CD14-positive monocyte (primary cell): Measurements from ENCODE around the gene SLC38A10. TPM values are rescaled to one million over a fixed set of nuclear protein-coding genes. Genes with fewer than 3 reads are reported as not detected.

Source experiments
- DNase-seq, 3 donors: peaks; one replicate each; pipeline ENCODE4 v3.0.0-alpha.2; 2011 to 2022
- H2AFZ ChIP-seq: 2 replicates; pipeline ENCODE4 v1.6.0; 2012; ENCODE audit warnings: mild to moderate bottlenecking, low read depth, low read length, inconsistent platforms; ENCODE audit not compliant: insufficient read depth, poor library complexity, severe bottlenecking
- H3K27ac ChIP-seq, 2 donors: 1 replicate in 1 of 2; 2 replicates in 1 of 2; pipeline ENCODE4 v1.5.1; 2012 to 2013; ENCODE audit warnings: low read length in 2 of 2, control low read depth in 1 of 2, inconsistent platforms in 1 of 2, low read depth in 1 of 2, mild to moderate bottlenecking in 1 of 2
- H3K27me3 ChIP-seq, 2 donors: one replicate each; pipeline versions ENCODE4 v1.6.0 to v1.6.1; 2011 to 2013; ENCODE audit warnings: low read length in 2 of 2; ENCODE audit not compliant: control insufficient read depth in 2 of 2, insufficient read depth in 2 of 2
- H3K36me3 ChIP-seq, 2 donors: replicated peaks in 1 of 2; 1 replicate in 1 of 2; 2 replicates in 1 of 2; pipeline versions ENCODE4 v1.5.1 to v1.6.1; 2012 to 2013; ENCODE audit warnings: low read length in 2 of 2, control low read depth in 1 of 2, inconsistent platforms in 1 of 2, mild to moderate bottlenecking in 1 of 2; ENCODE audit not compliant: insufficient read depth in 2 of 2, control insufficient read depth in 1 of 2
- H3K4me1 ChIP-seq, 2 donors: 1 replicate in 1 of 2; 2 replicates in 1 of 2; pipeline versions ENCODE4 v1.5.1 to v1.6.1; 2012 to 2013; ENCODE audit warnings: low read length in 2 of 2, control low read depth in 1 of 2, inconsistent platforms in 1 of 2, mild to moderate bottlenecking in 1 of 2, moderate library complexity in 1 of 2; ENCODE audit not compliant: insufficient read depth in 2 of 2, control insufficient read depth in 1 of 2
- H3K4me2 ChIP-seq: replicated peaks from 2 replicates; pipeline ENCODE3; 2012; ENCODE audit warnings: low read length, moderate library complexity, mild to moderate bottlenecking; ENCODE audit not compliant: poor library complexity, severe bottlenecking; ENCODE audit errors: extremely low read depth
- H3K4me3 ChIP-seq, 3 experiments: fragments of 200-600 bp in 1 of 3; sonication (generic) in 1 of 3; replicated peaks in 1 of 3; 1 replicate in 2 of 3; 2 replicates in 1 of 3; pipeline ENCODE4 v1.5.1; 2011 to 2013; ENCODE audit warnings: low read length in 3 of 3, mild to moderate bottlenecking in 3 of 3, control low read depth in 2 of 3, low read depth in 2 of 3, inconsistent platforms in 1 of 3, moderate library complexity in 1 of 3
- H3K79me2 ChIP-seq: 2 replicates; pipeline ENCODE4 v1.6.0; 2012; ENCODE audit warnings: mild to moderate bottlenecking, control low read depth, inconsistent platforms, low read length, moderate library complexity; ENCODE audit not compliant: insufficient read depth
- H3K9ac ChIP-seq: 2 replicates; pipeline ENCODE4 v1.6.0; 2017; ENCODE audit warnings: low read length, mild to moderate bottlenecking; ENCODE audit not compliant: insufficient read depth, poor library complexity, severe bottlenecking
- H3K9me3 ChIP-seq, 2 donors: replicated peaks in 1 of 2; 1 replicate in 1 of 2; 2 replicates in 1 of 2; pipeline versions ENCODE4 v1.5.1 to v1.6.1; 2012 to 2013; ENCODE audit warnings: low read length in 2 of 2, control low read depth in 1 of 2; ENCODE audit not compliant: control insufficient read depth in 1 of 2, insufficient read depth in 1 of 2
- H4K20me1 ChIP-seq: 2 replicates; pipeline ENCODE4 v1.6.0; 2012; ENCODE audit warnings: mild to moderate bottlenecking, low read length, control low read depth, moderate library complexity; ENCODE audit not compliant: insufficient read depth
- H3K27ac Mint-ChIP-seq, 7 donors: one replicate each; pipeline ENCODE4 v1.8.0; 2020; ENCODE audit warnings: mild to moderate bottlenecking in 7 of 7, mixed read lengths in 7 of 7, moderate library complexity in 6 of 7, inconsistent platforms in 2 of 7
- H3K27me3 Mint-ChIP-seq, 3 donors: one replicate each; pipeline ENCODE4 v1.8.0; 2021 to 2022; ENCODE audit warnings: low read depth in 3 of 3, mild to moderate bottlenecking in 3 of 3, mixed read lengths in 3 of 3, moderate library complexity in 3 of 3, inconsistent platforms in 1 of 3
- H3K36me3 Mint-ChIP-seq, 2 donors: one replicate each; pipeline ENCODE4 v1.8.0; 2020; ENCODE audit warnings: mixed read lengths in 2 of 2, inconsistent platforms in 1 of 2, mild to moderate bottlenecking in 1 of 2
- H3K4me1 Mint-ChIP-seq: one replicate; pipeline ENCODE4 v1.8.0; 2020; ENCODE audit warnings: mild to moderate bottlenecking, mixed read lengths
- H3K4me3 Mint-ChIP-seq, 2 donors: one replicate each; pipeline ENCODE4 v1.8.0; 2020; ENCODE audit warnings: mild to moderate bottlenecking in 2 of 2, mixed read lengths in 2 of 2, moderate library complexity in 1 of 2
- H3K9me3 Mint-ChIP-seq, 7 donors: one replicate each; pipeline ENCODE4 v1.8.0; 2020 to 2022; ENCODE audit warnings: mixed read lengths in 7 of 7, mild to moderate bottlenecking in 6 of 7, moderate library complexity in 6 of 7, inconsistent platforms in 2 of 7
- CTCF ChIP-seq: fragments of 200-600 bp; IDR thresholded peaks from one replicate; pipeline ENCODE4 v1.8.0; 2022; ENCODE audit warnings: antibody characterized with exemption, mild to moderate bottlenecking
- WGBS: methylation state at CpG from one replicate; pipeline ENCODE4 v1.1.5; 2013; ENCODE audit warnings: missing lambda C conversion rate; ENCODE audit not compliant: insufficient coverage; 5-methylcytosine and 5-hydroxymethylcytosine counted together
- intact Hi-C, 2 donors: fragments of 100-400 bp; cut with micrococcal nuclease; formaldehyde crosslinking; loops; one replicate each; pipeline versions ENCODE4 v1.15.0 to v1.15.1; 2023
- polyA plus RNA-seq, 3 donors: library from polyadenylated mRNA; depleted of rRNA in 1 of 3; unstranded in 2 of 3; stranded (reverse) in 1 of 3; fragments of 300-500 nt in 2 of 3; fragments of >200 nt in 1 of 3; fragmentation: Illumina TruSeq in 2 of 3; gene quantifications; 1 replicate in 2 of 3; 2 replicates in 1 of 3; pipeline ENCODE4 v1.2.3, GENCODE V29; 2012 to 2021

SLC38A10 gene
- polyA plus RNA-seq, 3 donors = 50.8 to 76.1 (median 68.4) TPM

GRCh38 chr17:81276781-81277180 lies 18.3 kb downstream of the SLC38A10 start:
- Histone ChIP-seq H3K27ac (no peak overlapping the region), H3K4me1 (peaks cover 20 to 24% of the 10 kb centered on the region in 2 donors), H3K4me3 (no peak overlapping the region), H3K9me3 (no peaks in the 10 kb centered on the region), H3K27me3 (no peaks in the 10 kb centered on the region), H3K9ac (no peak overlapping the region), H4K20me1 (peaks cover 60% of the 10 kb centered on the region), H3K79me2 (peaks cover 51% of the 10 kb centered on the region), H3K4me2 (no peak overlapping the region), H2AFZ (no peak overlapping the region), H3K36me3 (peaks cover 84 to 99% of the 10 kb centered on the region in 2 donors)
- H3K4me3 Mint-ChIP-seq = no peak overlapping the region
- peaks cover 76 to 95% of the 10 kb centered on the region in 2 donors for H3K36me3 Mint-ChIP-seq
- no peak for TF ChIP-seq CTCF
- DNase-seq = no peak
- peak overlapping the region in 2 of 7 donors; percentile 26 to 71 for H3K27ac Mint-ChIP-seq
- H3K4me1 Mint-ChIP-seq = peaks cover 19% of the 10 kb centered on the region
- H3K27me3 Mint-ChIP-seq = peaks cover 0 to 2% (median 0%) of the 10 kb centered on the region in 3 donors
- H3K9me3 Mint-ChIP-seq = no peaks in the 10 kb centered on the region
- intact Hi-C loops = no loop called here
- 94% methylated on average over 11 of the region's 11 CpGs for WGBS

GRCh38 chr17:81274471-81274855 lies 20.6 kb downstream of the SLC38A10 start:
- H4K20me1 ChIP-seq = peaks cover 65% of the 10 kb centered on the region
- no peak overlapping the region for H3K4me3 Mint-ChIP-seq
- H3K27ac Mint-ChIP-seq = peak overlapping the region in 1 of 7 donors; percentile 18
- H3K4me1 ChIP-seq = peaks cover 20 to 24% of the 10 kb centered on the region in 2 donors
- DNase-seq = no peak
- H2AFZ ChIP-seq = no peak overlapping the region
- no peaks in the 10 kb centered on the region for H3K9me3 ChIP-seq
- no peaks in the 10 kb centered on the region for H3K9me3 Mint-ChIP-seq
- H3K27ac ChIP-seq = peak overlapping the region in 1 of 2 donors; percentile 74
- peaks cover 0 to 2% (median 0%) of the 10 kb centered on the region in 3 donors for H3K27me3 Mint-ChIP-seq
- peaks cover 46% of the 10 kb centered on the region for H3K79me2 ChIP-seq
- no peak for TF ChIP-seq CTCF
- H3K36me3 Mint-ChIP-seq = peaks cover 78 to 98% of the 10 kb centered on the region in 2 donors
- H3K4me1 Mint-ChIP-seq = peaks cover 19% of the 10 kb centered on the region
- H3K36me3 ChIP-seq = peaks cover 83 to 98% of the 10 kb centered on the region in 2 donors
- no peak overlapping the region for H3K4me3 ChIP-seq
- no peak overlapping the region for H3K9ac ChIP-seq
- H3K4me2 ChIP-seq = no peak overlapping the region
- H3K27me3 ChIP-seq = no peaks in the 10 kb centered on the region
- intact Hi-C loops = no loop called here
- 96% methylated on average over 12 of the region's 14 CpGs for WGBS
